B cell (primary cell): ENCODE results near the gene RILP.

ENCODE experiments used
- CTCF ChIP-seq: fragments of 200-600 bp; IDR thresholded peaks from one replicate; pipeline ENCODE4 v1.8.0; 2022; ENCODE audit warnings: antibody characterized with exemption, mild to moderate bottlenecking
- EZH2 ChIP-seq: IDR thresholded peaks from 2 replicates; pipeline ENCODE4 v1.6.1; 2012; ENCODE audit warnings: borderline replicate concordance, low read depth, mild to moderate bottlenecking, moderate library complexity, low read length; ENCODE audit not compliant: insufficient read depth, poor library complexity, severe bottlenecking

GRCh38 chr17:1628856-1629503 lies 20.7 kb downstream of the RILP start:
- TF ChIP-seq CTCF (peak; percentile 36), EZH2 (no peak)
